Suprapubic skin (tissue), 4 donors: ENCODE results near the gene RPL22. TPM values are rescaled to one million over a fixed set of nuclear protein-coding genes. Genes with fewer than 3 reads are reported as not detected.

Source experiments
- DNase-seq, 2 donors: peaks; one replicate each; pipeline ENCODE4 v3.0.0-alpha.2; 2019; ENCODE audit warnings: low spot score in 2 of 2
- H3K27ac ChIP-seq: fragments of 200-600 bp; sonication (generic); one replicate; pipeline ENCODE4 v1.5.1; 2019
- H3K27me3 ChIP-seq: fragments of 200-600 bp; sonication (generic); one replicate; pipeline ENCODE4 v1.5.1; 2019
- H3K36me3 ChIP-seq: fragments of 200-600 bp; sonication (generic); one replicate; pipeline ENCODE4 v1.5.1; 2019
- H3K4me1 ChIP-seq: fragments of 200-600 bp; sonication (generic); one replicate; pipeline ENCODE4 v1.5.1; 2019
- H3K4me3 ChIP-seq: fragments of 200-600 bp; sonication (generic); one replicate; pipeline ENCODE4 v1.5.1; 2019; ENCODE audit warnings: mild to moderate bottlenecking
- H3K9me3 ChIP-seq: fragments of 200-600 bp; sonication (generic); one replicate; pipeline ENCODE4 v1.5.1; 2019
- EP300 ChIP-seq: sonication (generic); formaldehyde crosslinking; IDR thresholded peaks from one replicate; pipeline ENCODE4 v1.6.1; 2017; ENCODE audit warnings: antibody characterized with exemption
- POLR2A ChIP-seq, 2 donors: fragments of 450-650 bp; IDR thresholded peaks; one replicate each; pipeline ENCODE4 v1.6.1; 2017; ENCODE audit warnings: antibody characterized with exemption in 2 of 2, mild to moderate bottlenecking in 2 of 2, moderate library complexity in 2 of 2
- POLR2AphosphoS5 ChIP-seq, 3 donors: sonication (generic); formaldehyde crosslinking; IDR thresholded peaks; one replicate each; pipeline ENCODE4 v1.6.1; 2017; ENCODE audit warnings: antibody characterized with exemption in 3 of 3
- WGBS: methylation state at CpG from one replicate; pipeline ENCODE4 v1.1.5; 2018; 5-methylcytosine and 5-hydroxymethylcytosine counted together
- total RNA-seq, 4 donors: library from RNA; depleted of rRNA; stranded (reverse); fragments of >200 nt; gene quantifications; one replicate each; pipeline ENCODE4 v1.1.0, GENCODE V29; 2016
- TF ChIP-seq, protein P1 (sequence below), 2 donors: fragments of 200-600 bp in 1 of 2; fragments of 450-650 bp in 1 of 2; sonication (generic) in 1 of 2; IDR thresholded peaks; one replicate each; pipeline ENCODE4 v1.5.1; 2016 to 2019; ENCODE audit warnings: antibody characterized with exemption in 2 of 2, mild to moderate bottlenecking in 1 of 2, moderate library complexity in 1 of 2

The RPL22 gene
- total RNA-seq, 4 donors from 2014 or later, result 152 to 206 (median 171) TPM

DNA sequence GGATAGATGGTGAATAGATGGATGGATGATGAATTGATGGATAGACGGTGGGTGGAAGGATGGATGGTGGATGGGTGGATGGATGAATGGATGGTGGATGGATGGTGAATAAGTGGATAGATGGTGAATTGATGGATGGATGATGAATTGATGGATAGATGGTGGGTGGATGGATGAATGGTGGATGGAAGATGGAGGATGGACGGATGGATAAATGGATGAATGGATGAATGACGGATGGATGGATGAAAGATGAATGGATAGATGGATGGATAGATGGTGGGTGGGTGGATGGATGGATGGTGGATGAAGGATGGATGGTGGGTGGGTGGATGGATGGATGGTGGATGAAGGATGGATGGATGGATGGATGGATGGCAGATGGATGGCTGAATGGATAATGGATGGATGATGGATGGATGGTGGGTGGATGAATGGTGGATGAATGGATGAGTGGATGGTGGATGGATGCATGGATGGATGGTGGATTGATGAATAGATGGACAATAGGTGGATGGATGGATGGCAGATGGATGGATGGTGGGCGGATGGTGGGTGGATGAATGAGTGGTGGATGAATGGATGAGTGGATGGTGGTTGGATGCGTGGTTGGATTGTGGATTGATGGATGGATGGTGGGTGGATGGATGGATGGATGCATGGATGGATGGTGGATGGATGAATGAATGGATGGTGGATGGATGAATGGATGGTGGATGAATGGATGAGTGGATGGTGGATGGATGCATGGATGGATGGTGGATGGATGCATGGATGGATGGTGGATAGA lies 24.6 kb downstream of the RPL22 start:
- H3K4me3 ChIP-seq, result no peak overlapping the region
- H3K27ac ChIP-seq, result no peak overlapping the region
- peaks cover 83% of the 10 kb centered on the region for H3K27me3 ChIP-seq
- no peaks in the 10 kb centered on the region for H3K9me3 ChIP-seq
- no peak for TF ChIP-seq EP300
- TF ChIP-seq, protein P1, sequence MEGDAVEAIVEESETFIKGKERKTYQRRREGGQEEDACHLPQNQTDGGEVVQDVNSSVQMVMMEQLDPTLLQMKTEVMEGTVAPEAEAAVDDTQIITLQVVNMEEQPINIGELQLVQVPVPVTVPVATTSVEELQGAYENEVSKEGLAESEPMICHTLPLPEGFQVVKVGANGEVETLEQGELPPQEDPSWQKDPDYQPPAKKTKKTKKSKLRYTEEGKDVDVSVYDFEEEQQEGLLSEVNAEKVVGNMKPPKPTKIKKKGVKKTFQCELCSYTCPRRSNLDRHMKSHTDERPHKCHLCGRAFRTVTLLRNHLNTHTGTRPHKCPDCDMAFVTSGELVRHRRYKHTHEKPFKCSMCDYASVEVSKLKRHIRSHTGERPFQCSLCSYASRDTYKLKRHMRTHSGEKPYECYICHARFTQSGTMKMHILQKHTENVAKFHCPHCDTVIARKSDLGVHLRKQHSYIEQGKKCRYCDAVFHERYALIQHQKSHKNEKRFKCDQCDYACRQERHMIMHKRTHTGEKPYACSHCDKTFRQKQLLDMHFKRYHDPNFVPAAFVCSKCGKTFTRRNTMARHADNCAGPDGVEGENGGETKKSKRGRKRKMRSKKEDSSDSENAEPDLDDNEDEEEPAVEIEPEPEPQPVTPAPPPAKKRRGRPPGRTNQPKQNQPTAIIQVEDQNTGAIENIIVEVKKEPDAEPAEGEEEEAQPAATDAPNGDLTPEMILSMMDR (IDR thresholded peaks at IDR 0.05), result no peak
- no peak for TF ChIP-seq POLR2AphosphoS5 (IDR thresholded peaks at IDR 0.05)
- no peak for TF ChIP-seq POLR2A (IDR thresholded peaks at IDR 0.05)
- H3K4me1 ChIP-seq, result peaks cover 16% of the 10 kb centered on the region
- 87% methylated on average over 5 of the region's 5 CpGs for WGBS
- H3K36me3 ChIP-seq, result no peaks in the 10 kb centered on the region
- DNase-seq, result no peak

DNA sequence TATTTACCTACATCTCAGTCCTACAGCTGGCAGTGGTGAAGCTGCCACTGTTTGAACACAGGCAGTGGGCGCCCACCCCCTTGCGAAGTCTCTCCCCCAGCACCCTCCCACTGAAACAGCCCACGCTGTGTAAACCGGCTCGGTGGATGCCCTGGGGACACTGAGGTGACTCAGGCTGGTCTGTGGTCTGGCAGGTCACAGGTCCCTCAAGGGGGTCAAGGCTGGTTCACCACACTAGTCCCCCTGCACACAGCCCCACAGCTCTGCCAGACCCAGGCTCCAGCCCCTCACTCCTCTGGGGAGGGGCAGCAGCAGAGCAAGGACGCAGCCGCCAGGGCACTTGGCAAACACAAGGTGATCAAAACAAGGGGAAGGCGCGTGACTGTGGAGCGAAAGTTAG lies 26.8 kb downstream of the RPL22 start:
- peaks cover 74% of the 10 kb centered on the region for H3K27me3 ChIP-seq
- 89% methylated on average over 6 of the region's 10 CpGs for WGBS
- no peak for DNase-seq
- no peak overlapping the region for H3K4me3 ChIP-seq
- TF ChIP-seq POLR2AphosphoS5 (IDR thresholded peaks at IDR 0.05) (no peak), EP300 (no peak), POLR2A (IDR thresholded peaks at IDR 0.05) (no peak)
- TF ChIP-seq, protein P1 (IDR thresholded peaks at IDR 0.05), result no peak
- H3K4me1 ChIP-seq, result peaks cover 3% of the 10 kb centered on the region
- H3K9me3 ChIP-seq, result no peaks in the 10 kb centered on the region
- no peak overlapping the region for H3K27ac ChIP-seq
- no peaks in the 10 kb centered on the region for H3K36me3 ChIP-seq

DNA sequence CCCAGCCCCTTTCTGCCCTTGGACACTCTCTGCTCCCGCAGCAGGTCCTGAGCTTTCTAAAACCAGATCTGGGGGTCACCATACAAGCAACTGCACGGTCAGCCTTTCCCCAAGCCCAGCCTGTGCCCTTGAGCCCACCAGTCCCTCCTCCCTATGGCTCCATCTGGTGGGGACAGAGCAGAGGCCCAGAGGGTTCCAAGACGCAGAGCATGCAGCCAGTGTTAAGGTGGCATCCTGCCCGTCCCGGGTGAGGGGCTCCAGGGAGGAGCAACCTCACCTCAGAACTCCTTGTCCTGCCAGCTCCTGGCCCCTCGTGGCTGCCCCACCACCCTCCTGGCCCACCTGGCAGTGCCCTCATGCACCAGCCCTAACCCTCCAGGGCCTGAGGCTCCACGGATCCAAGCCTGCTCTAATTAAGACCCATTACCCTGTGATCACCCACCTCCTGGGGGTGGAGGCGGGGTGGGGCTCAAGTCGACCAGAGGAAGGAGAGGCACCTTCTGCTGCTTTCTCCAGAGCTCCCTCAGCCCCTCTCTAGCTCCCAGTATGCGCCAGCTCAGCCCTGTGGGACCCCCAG lies 27.8 kb downstream of the RPL22 start:
- Histone ChIP-seq H3K9me3 (no peaks in the 10 kb centered on the region), H3K27ac (no peak overlapping the region), H3K27me3 (peaks cover 65% of the 10 kb centered on the region), H3K4me3 (no peak overlapping the region), H3K4me1 (peaks cover 3% of the 10 kb centered on the region), H3K36me3 (no peaks in the 10 kb centered on the region)
- no peak for TF ChIP-seq POLR2A (IDR thresholded peaks at IDR 0.05)
- TF ChIP-seq, protein P1 (IDR thresholded peaks at IDR 0.05), result no peak
- no peak for TF ChIP-seq POLR2AphosphoS5 (IDR thresholded peaks at IDR 0.05)
- TF ChIP-seq EP300, result no peak
- no peak for DNase-seq
- WGBS, result 48% methylated on average over 6 of the region's 10 CpGs

DNA sequence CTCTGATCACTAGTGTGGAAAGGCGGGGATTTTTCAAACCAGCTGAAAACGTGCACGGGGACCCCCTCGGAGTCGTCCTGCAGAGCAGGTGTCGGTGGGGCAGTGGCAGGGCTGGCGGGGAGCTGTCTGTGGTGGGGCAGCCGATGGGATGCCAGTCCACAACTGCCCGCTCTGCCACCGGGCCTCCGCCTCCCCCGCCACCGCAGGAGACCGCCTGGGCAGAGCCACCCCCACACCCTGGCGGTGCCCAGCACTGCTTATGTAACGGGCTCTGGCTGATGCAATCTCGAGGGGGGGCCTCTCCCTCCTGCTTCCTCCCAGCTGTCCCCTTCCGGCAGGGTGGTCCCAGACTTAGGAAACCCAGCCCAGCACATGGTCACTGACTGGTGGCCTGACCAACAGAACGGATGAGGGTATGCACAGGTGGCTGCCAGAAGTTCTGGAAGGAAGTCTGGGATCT lies 28.6 kb downstream of the RPL22 start:
- no peak for DNase-seq
- no peaks in the 10 kb centered on the region for H3K36me3 ChIP-seq
- no peak overlapping the region for H3K4me3 ChIP-seq
- 39% methylated on average over 10 of the region's 19 CpGs for whole genome bisulfite sequencing
- peaks cover 3% of the 10 kb centered on the region for H3K4me1 ChIP-seq
- H3K27ac ChIP-seq, result no peak overlapping the region
- TF ChIP-seq EP300 (no peak), POLR2AphosphoS5 (IDR thresholded peaks at IDR 0.05) (no peak), POLR2A (IDR thresholded peaks at IDR 0.05) (no peak)
- TF ChIP-seq, protein P1 (IDR thresholded peaks at IDR 0.05), result no peak
- H3K9me3 ChIP-seq, result no peaks in the 10 kb centered on the region
- peaks cover 61% of the 10 kb centered on the region for H3K27me3 ChIP-seq

DNA sequence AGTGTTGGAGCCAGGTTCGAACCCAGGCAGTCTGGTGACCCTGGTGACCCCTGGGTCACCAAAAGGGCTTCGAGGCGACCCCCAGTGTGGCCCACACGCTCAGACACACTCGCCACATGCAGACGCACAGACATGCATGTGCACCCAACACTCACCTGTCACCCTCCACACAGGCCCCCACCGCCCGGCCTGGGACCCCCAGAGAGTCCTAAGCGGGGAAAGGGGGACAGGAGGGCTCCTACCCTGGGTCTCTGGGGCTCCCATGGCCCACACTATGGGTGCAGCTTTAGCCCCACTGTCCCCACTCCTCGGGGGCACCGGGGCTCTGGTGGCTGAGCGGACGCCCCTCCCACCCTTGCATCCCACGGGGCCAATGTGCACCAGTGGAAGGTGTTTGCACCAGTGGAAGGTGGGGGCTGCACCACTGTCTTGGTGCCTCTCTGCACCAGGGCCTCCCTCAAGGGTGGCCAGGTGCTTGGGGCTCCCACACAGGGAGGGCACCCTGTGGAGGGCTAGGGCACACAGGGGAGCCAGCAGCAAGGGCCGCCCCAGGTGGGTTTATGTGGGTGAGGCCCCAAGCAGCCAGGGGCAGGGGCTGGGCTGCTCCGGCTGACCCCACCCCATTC lies 29.2 kb downstream of the RPL22 start:
- Histone ChIP-seq H3K27ac (no peak overlapping the region), H3K4me1 (peaks cover 3% of the 10 kb centered on the region), H3K9me3 (no peaks in the 10 kb centered on the region), H3K27me3 (peaks cover 65% of the 10 kb centered on the region), H3K4me3 (no peak overlapping the region), H3K36me3 (no peaks in the 10 kb centered on the region)
- WGBS, result 72% methylated on average over 7 of the region's 16 CpGs
- no peak for DNase-seq
- TF ChIP-seq POLR2AphosphoS5 (IDR thresholded peaks at IDR 0.05) (no peak), POLR2A (IDR thresholded peaks at IDR 0.05) (no peak), EP300 (no peak)
- TF ChIP-seq, protein P1 (IDR thresholded peaks at IDR 0.05), result no peak
